IMR-90 (cell line): ENCODE results near the gene PAQR4. TPM values are rescaled to one million over a fixed set of nuclear protein-coding genes. Genes with fewer than 3 reads are reported as not detected.

Source experiments
- ATAC-seq: fragments of 200-7000 bp; cut with Tn5 transposase; 2 replicates; pipeline ENCODE4 v1.9.1; 2020; ENCODE audit warnings: low read depth, mild to moderate bottlenecking, moderate library complexity
- BruUV-seq: library from RNA; stranded (reverse); fragments of 400-500 nt; replicated peaks from 2 replicates; lab custom pipeline; 2021; lab: Mats Ljungman, UMichigan
- CTCF ChIA-PET: fragments of 300-600 bp; formaldehyde crosslinking; extraction: SDS; loops from one replicate; lab custom pipeline; 2021; ENCODE audit warnings: antibody characterized with exemption; lab: Yijun Ruan, JAX
- POLR2A ChIA-PET: fragments of 300-600 bp; sonication (Branson Sonifier 250); formaldehyde crosslinking; loops from one replicate; lab custom pipeline; 2022; ENCODE audit warnings: antibody characterized with exemption; ENCODE audit not compliant: unreplicated experiment; lab: Charles Lee
- DNase-seq: peaks from one replicate; pipeline ENCODE4 v3.0.0; 2013
- H2AFZ ChIP-seq: replicated peaks from 2 replicates; pipeline ENCODE3; 2013; ENCODE audit warnings: low read length, mild to moderate bottlenecking; ENCODE audit not compliant: poor library complexity
- H2AK5ac ChIP-seq: 2 replicates; pipeline ENCODE4 v1.6.1; 2013; ENCODE audit warnings: low read depth, low read length, inconsistent platforms
- H2AK9ac ChIP-seq: replicated peaks from 2 replicates; pipeline ENCODE3; 2013; ENCODE audit warnings: mild to moderate bottlenecking, low read depth, low read length, moderate library complexity; ENCODE audit not compliant: poor library complexity
- H2BK120ac ChIP-seq: 2 replicates; pipeline ENCODE4 v1.6.1; 2013; ENCODE audit warnings: low read depth, low read length, inconsistent platforms
- H2BK15ac ChIP-seq: 3 replicates; pipeline ENCODE4 v1.6.1; 2013; ENCODE audit warnings: low read depth, low read length, inconsistent platforms
- H2BK20ac ChIP-seq: 2 replicates; pipeline ENCODE4 v1.6.1; 2013; ENCODE audit warnings: low read depth, mild to moderate bottlenecking, inconsistent platforms, low read length, moderate library complexity
- H2BK5ac ChIP-seq: 2 replicates; pipeline ENCODE4 v1.6.1; 2013; ENCODE audit warnings: mild to moderate bottlenecking, low read depth, low read length, inconsistent platforms; ENCODE audit not compliant: poor library complexity, severe bottlenecking
- H3K14ac ChIP-seq: replicated peaks from 2 replicates; pipeline ENCODE4 v1.6.1; 2013; ENCODE audit warnings: low read depth, low read length, inconsistent platforms
- H3K18ac ChIP-seq: 2 replicates; pipeline ENCODE4 v1.6.1; 2013; ENCODE audit warnings: low read depth, low read length, control low read depth
- H3K23ac ChIP-seq: 2 replicates; pipeline ENCODE4 v1.6.1; 2013; ENCODE audit warnings: low read depth, low read length, inconsistent platforms
- H3K27ac ChIP-seq: 2 replicates; pipeline ENCODE4 v1.5.1; 2013; ENCODE audit warnings: mild to moderate bottlenecking, control low read depth, low read length; ENCODE audit not compliant: insufficient read depth
- H3K27me3 ChIP-seq: 2 replicates; pipeline ENCODE4 v1.6.1; 2013; ENCODE audit warnings: low read length; ENCODE audit not compliant: control insufficient read depth, insufficient read depth
- H3K36me3 ChIP-seq: 2 replicates; pipeline ENCODE4 v1.6.1; 2013; ENCODE audit warnings: low read length, mixed read lengths; ENCODE audit not compliant: control insufficient read depth, insufficient read depth
- H3K4ac ChIP-seq: 2 replicates; pipeline ENCODE4 v1.6.1; 2013; ENCODE audit warnings: low read depth, low read length, inconsistent platforms
- H3K4me1 ChIP-seq: 2 replicates; pipeline ENCODE4 v1.6.1; 2013; ENCODE audit warnings: low read length, mixed read lengths; ENCODE audit not compliant: control insufficient read depth, insufficient read depth
- H3K4me2 ChIP-seq: 2 replicates; pipeline ENCODE4 v1.6.1; 2013; ENCODE audit warnings: low read depth, mild to moderate bottlenecking, control low read depth, low read length, moderate library complexity
- H3K4me3 ChIP-seq: 2 replicates; pipeline ENCODE4 v1.5.1; 2013; ENCODE audit warnings: low read depth, mild to moderate bottlenecking, control low read depth, low read length, moderate library complexity; ENCODE audit not compliant: insufficient read depth
- H3K56ac ChIP-seq: 2 replicates; pipeline ENCODE4 v1.6.1; 2013; ENCODE audit warnings: low read length, inconsistent platforms; ENCODE audit not compliant: insufficient read depth; ENCODE audit errors: extremely low read depth
- H3K79me1 ChIP-seq, 2 experiments: 2 replicates each; pipeline ENCODE4 v1.6.1; 2013; ENCODE audit warnings: low read length in 2 of 2, inconsistent platforms in 1 of 2, low read depth in 1 of 2
- H3K9ac ChIP-seq: 2 replicates; pipeline ENCODE4 v1.6.1; 2013; ENCODE audit warnings: low read depth, low read length, control low read depth
- H3K9me1 ChIP-seq: 2 replicates; pipeline ENCODE4 v1.6.1; 2013; ENCODE audit warnings: low read length, inconsistent platforms; ENCODE audit not compliant: insufficient read depth
- H3K9me3 ChIP-seq: 2 replicates; pipeline ENCODE4 v1.6.1; 2013; ENCODE audit warnings: low read length; ENCODE audit not compliant: control insufficient read depth, insufficient read depth
- H4K20me1 ChIP-seq: 2 replicates; pipeline ENCODE4 v1.6.1; 2013; ENCODE audit warnings: low read length, inconsistent platforms; ENCODE audit not compliant: insufficient read depth
- H4K5ac ChIP-seq: 2 replicates; pipeline ENCODE4 v1.6.1; 2013; ENCODE audit warnings: mild to moderate bottlenecking, low read depth, low read length, control low read depth
- H4K8ac ChIP-seq, 2 experiments: 2 replicates each; pipeline ENCODE4 v1.6.1; 2013; ENCODE audit warnings: low read depth in 2 of 2, low read length in 2 of 2, control low read depth in 1 of 2, inconsistent platforms in 1 of 2
- H4K91ac ChIP-seq: 2 replicates; pipeline ENCODE4 v1.6.1; 2013; ENCODE audit warnings: low read depth, low read length, inconsistent platforms; ENCODE audit not compliant: insufficient read depth
- CHD1 ChIP-seq: IDR thresholded peaks from 2 replicates; pipeline ENCODE4 v1.6.1; 2012; ENCODE audit warnings: low read depth, low read length, improper control_type of control experiment
- ELK1 ChIP-seq: fragments of 150-350 bp; IDR thresholded peaks from 2 replicates; pipeline ENCODE4 v1.6.1; 2016; ENCODE audit warnings: low read depth, mild to moderate bottlenecking, low read length, moderate library complexity, borderline replicate concordance
- FOS ChIP-seq: fragments of 150-350 bp; IDR thresholded peaks from 2 replicates; pipeline ENCODE4 v1.6.1; 2016; ENCODE audit warnings: low read depth, low read length
- MAFK ChIP-seq: IDR thresholded peaks from 2 replicates; pipeline ENCODE4 v1.6.1; 2012; ENCODE audit warnings: low read depth, low read length, improper control_type of control experiment
- RFX5 ChIP-seq: IDR thresholded peaks from 2 replicates; pipeline ENCODE4 v1.8.0; 2012; ENCODE audit warnings: low read depth, mild to moderate bottlenecking, low read length, moderate library complexity
- WGBS, 2 experiments: methylation state at CpG; one replicate each; pipeline versions ENCODE4 v1.1.5 to v1.1.7; 2013; ENCODE audit warnings: missing lambda C conversion rate in 2 of 2; ENCODE audit not compliant: insufficient read length in 1 of 2; ENCODE audit errors: extremely low coverage in 2 of 2; 5-methylcytosine and 5-hydroxymethylcytosine counted together
- dilution Hi-C: fragments of 300-500 bp; cut with HindIII; formaldehyde crosslinking; loops from one replicate; pipeline ENCODE4 v1.14.3; 2018; ENCODE audit warnings: low sequenced_read_pairs; ENCODE audit not compliant: unreplicated experiment
- in situ Hi-C: fragments of 300-500 bp; cut with MboI; formaldehyde crosslinking; loops from 3 replicates; pipeline ENCODE4 v1.14.3; 2019; ENCODE audit warnings: low sequenced_read_pairs, inconsistent platforms, mixed read lengths
- intact Hi-C: fragments of 100-400 bp; cut with micrococcal nuclease; formaldehyde crosslinking; loops from 2 replicates; pipeline ENCODE4 v1.10.0; 2022
- polyA plus RNA-seq, 3 experiments: library from polyadenylated mRNA; depleted of rRNA; stranded (reverse); fragments of >200 nt; gene quantifications; 2 replicates each; pipeline ENCODE4 v1.2.3, GENCODE V29; 2012; ENCODE audit warnings: low replicate concordance in 1 of 3
- total RNA-seq: library from RNA; depleted of rRNA; stranded (reverse); fragments of >200 nt; gene quantifications from 2 replicates; pipeline ENCODE4 v1.2.3, GENCODE V29; 2012

The PAQR4 gene
- total and polyA plus RNA-seq, 2 of the 4 experiments (the other 2 are of a cell fraction) = 2.2 to 10.0 TPM

GRCh38 chr16:2949705-2950352, 19.3 kb upstream of the PAQR4 start:
- Histone ChIP-seq H3K18ac (no peak overlapping the region), H2AK5ac (no peak overlapping the region), H2BK120ac (no peak overlapping the region), H4K5ac (no peak overlapping the region), H4K8ac (no peak overlapping the region), H3K4me3 (no peak overlapping the region), H2AK9ac (no peak overlapping the region), H2AFZ (no peak overlapping the region), H3K56ac (no peak overlapping the region), H3K9me3 (no peaks in the 10 kb centered on the region), H3K27me3 (peaks cover 18% of the 10 kb centered on the region), H3K36me3 (peaks cover 21% of the 10 kb centered on the region), H4K91ac (no peak overlapping the region), H2BK15ac (no peak overlapping the region), H2BK20ac (no peak overlapping the region), H3K27ac (no peak overlapping the region), H3K23ac (no peak overlapping the region), H4K20me1 (0 out of 2 replicates have a peak, but pooled peaks cover 8% of the 10 kb centered on the region), H3K79me1 (no peaks in the 10 kb centered on the region), H3K4ac (no peak overlapping the region), H3K14ac (no peak overlapping the region), H3K4me2 (no peak overlapping the region), H3K4me1 (no peaks in the 10 kb centered on the region), H3K9ac (no peak overlapping the region), H2BK5ac (no peak overlapping the region), H3K9me1 (0 out of 2 replicates have a peak, but pooled peaks cover 3% of the 10 kb centered on the region)
- TF ChIP-seq MAFK = no peak
- TF ChIP-seq RFX5 = no peak
- no peak for TF ChIP-seq FOS
- TF ChIP-seq ELK1 = no peak
- no peak for TF ChIP-seq CHD1
- WGBS, 2 experiments = 89% methylated on average over 6 of the region's 19 CpGs; no CpG with 5 or more reads in 1 of the 2 experiments
- in situ Hi-C loops = no loop called here
- ChIA-PET CTCF (no interaction called here), POLR2A (no interaction called here)
- no TSS peak for BruUV-seq
- intact Hi-C loops = no loop called here
- ATAC-seq = no peak; the same call in 1 of the 2 replicates
- dilution Hi-C loops = no loop called here
- no peak for DNase-seq
